Measurements from ENCODE around the gene DOK5. TPM values are rescaled to one million over a fixed set of nuclear protein-coding genes. Genes with fewer than 3 reads are reported as not detected.

The DOK5 gene
- total and polyA plus RNA-seq, 9 donors = 0.24 to 38.3 (median 2.4) TPM; not detected in 1

- Histone ChIP-seq H3K4me3 (no peak overlapping the region), H3K36me3 (no peaks in the 10 kb centered on the region), H3K4me1 (ENCODE audit: insufficient read depth) (no peaks in the 10 kb centered on the region), H3K9me3 (no peaks in the 10 kb centered on the region), H3K27me3 (no peaks in the 10 kb centered on the region), H3K27ac (no peak overlapping the region)
- WGBS, 3 donors = 81 to 85% (median 82%) methylated on average over 3 of the region's 3 CpGs
- TF ChIP-seq EP300 (IDR thresholded peaks at IDR 0.05) (no peak), POLR2A (IDR thresholded peaks at IDR 0.05) (no peak), CTCF (IDR thresholded peaks at IDR 0.05) (no peak)
- no peak for DNase-seq
- intact Hi-C loops (cut with DNase I) = no loop called here
Observed at GRCh38 chr20:54494303-54495006, 19.1 kb downstream of the DOK5 start.

- no peak overlapping the region for H3K27ac ChIP-seq
- intact Hi-C loops (cut with DNase I) = no loop called here
- no peaks in the 10 kb centered on the region for H3K27me3 ChIP-seq
- H3K4me1 ChIP-seq (ENCODE audit: insufficient read depth) = no peaks in the 10 kb centered on the region
- no peak for TF ChIP-seq CTCF (IDR thresholded peaks at IDR 0.05)
- TF ChIP-seq EP300 (IDR thresholded peaks at IDR 0.05) = no peak
- TF ChIP-seq POLR2A (IDR thresholded peaks at IDR 0.05) = no peak
- H3K36me3 ChIP-seq = no peaks in the 10 kb centered on the region
- WGBS, 3 donors = 90 to 95% (median 91%) methylated on average over 4 of the region's 4 CpGs
- DNase-seq = no peak
- H3K4me3 ChIP-seq = no peak overlapping the region
- H3K9me3 ChIP-seq = no peaks in the 10 kb centered on the region
Observed at GRCh38 chr20:54497931-54498718, 22.7 kb downstream of the DOK5 start.

- Histone ChIP-seq H3K27ac (no peak overlapping the region), H3K4me1 (ENCODE audit: insufficient read depth) (no peaks in the 10 kb centered on the region), H3K4me3 (no peak overlapping the region), H3K36me3 (no peaks in the 10 kb centered on the region), H3K9me3 (no peaks in the 10 kb centered on the region), H3K27me3 (no peaks in the 10 kb centered on the region)
- WGBS, 3 donors = 82 to 95% (median 94%) methylated on average over 1 of the region's 1 CpG
- no peak for TF ChIP-seq CTCF (IDR thresholded peaks at IDR 0.05)
- no peak for TF ChIP-seq EP300 (IDR thresholded peaks at IDR 0.05)
- TF ChIP-seq POLR2A (IDR thresholded peaks at IDR 0.05) = no peak
- no peak for DNase-seq
- intact Hi-C loops (cut with DNase I) = no loop called here
Observed at GRCh38 chr20:54499111-54499510, 23.7 kb downstream of the DOK5 start.

GRCh38 chr20:54502179-54502578, 26.8 kb downstream of the DOK5 start:
- TF ChIP-seq EP300 (IDR thresholded peaks at IDR 0.05) (no peak), POLR2A (IDR thresholded peaks at IDR 0.05) (no peak), CTCF (IDR thresholded peaks at IDR 0.05) (no peak)
- Histone ChIP-seq H3K4me3 (no peak overlapping the region), H3K9me3 (no peaks in the 10 kb centered on the region), H3K27ac (no peak overlapping the region), H3K4me1 (ENCODE audit: insufficient read depth) (no peaks in the 10 kb centered on the region), H3K27me3 (no peaks in the 10 kb centered on the region), H3K36me3 (no peaks in the 10 kb centered on the region)
- 82 to 88% (median 84%) methylated on average over 4 of the region's 4 CpGs for WGBS, 3 donors
- DNase-seq = no peak
- intact Hi-C loops (cut with DNase I) = no loop called here

Measured in ovary (tissue), 9 donors.